ENCODE data around the gene ZNF710.

The ZNF710 gene

GRCh38 chr15:90038632-90039095, 37.5 kb downstream of the ZNF710 start:
- DNase-seq (ENCODE audit: low spot score) = no peak

GRCh38 chr15:90039996-90040395, 38.9 kb downstream of the ZNF710 start:
- DNase-seq (ENCODE audit: low spot score) = no peak

- DNase-seq (ENCODE audit: low spot score) = no peak
Observed at GRCh38 chr15:90040618-90041017, 39.5 kb downstream of the ZNF710 start.

- no peak for DNase-seq (ENCODE audit: low spot score)
Observed at GRCh38 chr15:90042356-90042755, 41.2 kb downstream of the ZNF710 start.

- no peak for DNase-seq (ENCODE audit: low spot score)
Observed at GRCh38 chr15:90042766-90043529, 41.8 kb downstream of the ZNF710 start.

- no peak for DNase-seq (ENCODE audit: low spot score)
Observed at GRCh38 chr15:90043530-90044010, 42.4 kb downstream of the ZNF710 start.

GRCh38 chr15:90044191-90044590, 43.1 kb downstream of the ZNF710 start:
- no peak for DNase-seq (ENCODE audit: low spot score)

- DNase-seq (ENCODE audit: low spot score) = no peak
Observed at GRCh38 chr15:90044916-90045371, 43.8 kb downstream of the ZNF710 start.

- no peak for DNase-seq (ENCODE audit: low spot score)
Observed at GRCh38 chr15:90046289-90046688, 45.2 kb downstream of the ZNF710 start.

- DNase-seq (ENCODE audit: low spot score) = peak; percentile 87
Observed at GRCh38 chr15:90046911-90047392, 45.8 kb downstream of the ZNF710 start.

- no peak for DNase-seq (ENCODE audit: low spot score)
Observed at GRCh38 chr15:90047956-90048575, 46.9 kb downstream of the ZNF710 start.

- DNase-seq (ENCODE audit: low spot score) = no peak
Observed at GRCh38 chr15:90049030-90049429, 47.9 kb downstream of the ZNF710 start.

- no peak for DNase-seq (ENCODE audit: low spot score)
Observed at GRCh38 chr15:90049666-90050604, 48.8 kb downstream of the ZNF710 start.

- no peak for DNase-seq (ENCODE audit: low spot score)
Observed at GRCh38 chr15:90051874-90052273, 50.8 kb downstream of the ZNF710 start.

- DNase-seq (ENCODE audit: low spot score) = no peak
Observed at GRCh38 chr15:90053685-90054466, 52.8 kb downstream of the ZNF710 start.

GRCh38 chr15:90054618-90055097, 53.5 kb downstream of the ZNF710 start:
- no peak for DNase-seq (ENCODE audit: low spot score)

GRCh38 chr15:90055182-90055581, 54.1 kb downstream of the ZNF710 start:
- no peak for DNase-seq (ENCODE audit: low spot score)

- DNase-seq (ENCODE audit: low spot score) = no peak
Observed at GRCh38 chr15:90056529-90056928, 55.4 kb downstream of the ZNF710 start.

GRCh38 chr15:90058308-90058707, 57.2 kb downstream of the ZNF710 start:
- peak; percentile 19 for DNase-seq (ENCODE audit: low spot score)

GRCh38 chr15:90058775-90059174, 57.7 kb downstream of the ZNF710 start:
- no peak for DNase-seq (ENCODE audit: low spot score)
